ENCODE data around the gene ZNF594.
"Not testable (repeated sequence)": the region's sequence is repeated elsewhere in the genome, so short reads cannot be mapped to it uniquely, and the experiment has no call there.

GRCh38 chr17:5233492-5233891 is 41.8 kb upstream of the ZNF594 start:
- not testable (repeated sequence) for TF ChIP-seq POLR2AphosphoS5 (IDR thresholded peaks at IDR 0.05; ENCODE audit: borderline replicate concordance, low read depth, low read length); EZH2 (IDR thresholded peaks at IDR 0.05); FOXP2 (optimal IDR thresholded peaks at IDR 0.05; ENCODE audit: control extremely low read depth, extremely low read length, insufficient read depth)
